PC-3 (cell line): ENCODE results near the gene UBE2B. TPM values are rescaled to one million over a fixed set of nuclear protein-coding genes. Genes with fewer than 3 reads are reported as not detected.

Source experiments
- ATAC-seq: fragments of 200-7000 bp; cut with Tn5 transposase; 2 replicates; pipeline ENCODE4 v1.9.1; 2020; ENCODE audit warnings: mild to moderate bottlenecking, moderate library complexity
- BruUV-seq: library from RNA; stranded (reverse); fragments of 400-500 nt; replicated peaks from 2 replicates; lab custom pipeline; 2021; lab: Mats Ljungman, UMichigan
- CTCF ChIA-PET: fragments of 300-600 bp; sonication (Branson Sonifier 250); formaldehyde crosslinking; loops from one replicate; lab custom pipeline; 2022; ENCODE audit warnings: antibody characterized with exemption; lab: Charles Lee
- POLR2A ChIA-PET: fragments of 300-600 bp; sonication (Branson Sonifier 250); formaldehyde crosslinking; loops from one replicate; lab custom pipeline; 2022; ENCODE audit warnings: antibody characterized with exemption; ENCODE audit not compliant: unreplicated experiment; lab: Charles Lee
- DNase-seq: peaks from one replicate; pipeline ENCODE4 v3.0.0-alpha.2; 2015
- H2AFZ ChIP-seq: fragments of 300-600 bp; sonication (generic); 2 replicates; pipeline ENCODE4 v1.6.0; 2016; ENCODE audit warnings: antibody characterized with exemption, low read length
- H3F3A ChIP-seq: fragments of 300-600 bp; sonication (generic); one replicate; pipeline ENCODE4 v1.6.0; 2017; ENCODE audit warnings: antibody characterized with exemption, low read length, control low read depth, mild to moderate bottlenecking; ENCODE audit not compliant: unreplicated experiment
- H3K27ac ChIP-seq: fragments of 300-600 bp; sonication (generic); 2 replicates; pipeline ENCODE4 v1.5.1; 2016; ENCODE audit warnings: mild to moderate bottlenecking, low read length
- H3K27me3 ChIP-seq: fragments of 300-600 bp; sonication (generic); 2 replicates; pipeline ENCODE4 v1.6.1; 2016; ENCODE audit warnings: low read length, mixed read lengths
- H3K36me3 ChIP-seq: fragments of 300-600 bp; sonication (generic); 2 replicates; pipeline ENCODE4 v1.6.1; 2016; ENCODE audit warnings: low read depth, mixed run types, low read length, mixed read lengths
- H3K4me1 ChIP-seq: fragments of 300-600 bp; sonication (generic); 2 replicates; pipeline ENCODE4 v1.5.1; 2016; ENCODE audit warnings: low read length; ENCODE audit not compliant: insufficient read depth
- H3K4me2 ChIP-seq: fragments of 300-600 bp; sonication (generic); 2 replicates; pipeline ENCODE4 v1.6.0; 2016; ENCODE audit warnings: low read length
- H3K4me3 ChIP-seq: fragments of 300-600 bp; sonication (generic); 2 replicates; pipeline ENCODE4 v1.5.1; 2016; ENCODE audit warnings: mild to moderate bottlenecking, low read length, mixed read lengths
- H3K79me2 ChIP-seq: fragments of 300-600 bp; sonication (generic); 2 replicates; pipeline ENCODE4 v1.6.1; 2017; ENCODE audit warnings: low read length, mixed read lengths
- H3K9ac ChIP-seq: fragments of 300-600 bp; sonication (generic); 2 replicates; pipeline ENCODE4 v1.6.0; 2016; ENCODE audit warnings: mild to moderate bottlenecking, low read length
- H3K9me2 ChIP-seq: fragments of 300-600 bp; sonication (generic); replicated peaks from 2 replicates; pipeline ENCODE4 v1.6.1; 2016; ENCODE audit warnings: mixed run types, low read length, mixed read lengths
- H3K9me3 ChIP-seq: fragments of 300-600 bp; sonication (generic); 2 replicates; pipeline ENCODE4 v1.6.1; 2016; ENCODE audit warnings: low read length, mixed read lengths
- H4K20me1 ChIP-seq: fragments of 300-600 bp; sonication (generic); 2 replicates; pipeline ENCODE4 v1.6.1; 2016; ENCODE audit warnings: low read length, mixed read lengths
- CTCF ChIP-seq: fragments of 300-600 bp; sonication (generic); conservative IDR thresholded peaks from 2 replicates; pipeline ENCODE4 v1.5.1; 2017; ENCODE audit warnings: antibody characterized with exemption, low read depth, mild to moderate bottlenecking, low read length
- EZH2 ChIP-seq: fragments of 300-600 bp; sonication (generic); IDR thresholded peaks from one replicate; pipeline ENCODE4 v1.6.1; 2017; ENCODE audit warnings: antibody characterized with exemption, mild to moderate bottlenecking, low read length; ENCODE audit not compliant: unreplicated experiment
- EZH2phosphoT487 ChIP-seq: fragments of 300-600 bp; sonication (generic); IDR thresholded peaks from 2 replicates; pipeline ENCODE4 v1.6.1; 2018; ENCODE audit warnings: mild to moderate bottlenecking, antibody characterized with exemption, low read length, borderline replicate concordance
- intact Hi-C: fragments of 100-400 bp; cut with micrococcal nuclease; formaldehyde crosslinking; loops from 2 replicates; pipeline ENCODE4 v1.9.0; 2023
- total RNA-seq: library from RNA; depleted of rRNA; stranded (reverse); fragments of >200 nt; gene quantifications from 2 replicates; pipeline ENCODE4 v1.2.3, GENCODE V29; 2014

Gene UBE2B
- total RNA-seq, 1 experiment from 2014 or later: 9.5 TPM

- DNase-seq (peak; percentile 80), ATAC-seq (peak; percentile 99)
- POLR2A ChIA-PET: interaction anchor here (0.7 kb wide), 2 partner anchors 34 to 203 kb away, joined by 3 to 7 read pairs; no protein-coding TSS in a partner anchor
- peak; percentile 68 for TF ChIP-seq CTCF
- no peak for TF ChIP-seq EZH2phosphoT487
- H3K36me3 ChIP-seq: no peaks in the 10 kb centered on the region
- peaks cover 32% of the 10 kb centered on the region for H3K79me2 ChIP-seq
- no TSS peak for BruUV-seq
- peak within 1 kb of the TSS; percentile 96 for H3K4me3 ChIP-seq
- H3K4me2 ChIP-seq: peak within 1 kb of the TSS; percentile 99
- no peaks in the 10 kb centered on the region for H3K27me3 ChIP-seq
- H3F3A ChIP-seq: no peaks in the 10 kb centered on the region
- no peaks in the 10 kb centered on the region for H3K9me3 ChIP-seq
- H4K20me1 ChIP-seq: no peaks in the 10 kb centered on the region
- H3K9ac ChIP-seq: peak within 1 kb of the TSS; percentile 88
- peak within 1 kb of the TSS; percentile 92 for H2AFZ ChIP-seq
- intact Hi-C loops: loop anchor here (2.0 to 5.0 kb wide), 3 partner anchors 19 to 115 kb away; no protein-coding TSS in a partner anchor
- CTCF ChIA-PET: interaction anchor here (1.1 kb wide), 1 partner anchor 94 kb away, joined by 5 read pairs; no protein-coding TSS in a partner anchor
- peak within 1 kb of the TSS; percentile 16; the same call in 1 of the 2 replicates for H3K27ac ChIP-seq
- H3K4me1 ChIP-seq: peaks cover 24% of the 10 kb centered on the region; the same call in 1 of the 2 replicates
- H3K9me2 ChIP-seq: no peaks in the 10 kb centered on the region
Measured at GRCh38 chr5:134411546-134412266, 40.3 kb downstream of the UBE2B start, which contains the start of gene CDKN2AIPNL. Gene CDKN2AIPNL, minus strand, starts transcription at chr5:134411881. Its CDS starts 27 bp downstream, at chr5:134411854.

- H3F3A ChIP-seq: no peaks in the 10 kb centered on the region
- no peaks in the 10 kb centered on the region for H3K9me2 ChIP-seq
- H4K20me1 ChIP-seq: no peaks in the 10 kb centered on the region
- H2AFZ ChIP-seq: no peak overlapping the region
- BruUV-seq: no TSS peak
- H3K36me3 ChIP-seq: no peaks in the 10 kb centered on the region
- H3K79me2 ChIP-seq: peaks cover 32% of the 10 kb centered on the region
- no peak overlapping the region for H3K9ac ChIP-seq
- H3K27ac ChIP-seq: no peak overlapping the region
- CTCF ChIA-PET: no interaction called here
- intact Hi-C loops: loop anchor here (5.0 kb wide), 1 partner anchor 54 kb away; no protein-coding TSS in a partner anchor
- H3K4me2 ChIP-seq: no peak overlapping the region
- H3K9me3 ChIP-seq: no peaks in the 10 kb centered on the region
- TF ChIP-seq EZH2phosphoT487: no peak
- no peak for TF ChIP-seq EZH2
- no peak for TF ChIP-seq CTCF
- no peak overlapping the region for H3K4me3 ChIP-seq
- peaks cover 24% of the 10 kb centered on the region; the same call in 1 of the 2 replicates for H3K4me1 ChIP-seq
- H3K27me3 ChIP-seq: no peaks in the 10 kb centered on the region
- POLR2A ChIA-PET: interaction anchor here (0.6 kb wide), 1 partner anchor 89 kb away, joined by 4 read pairs; no protein-coding TSS in a partner anchor
- DNase-seq (no peak), ATAC-seq (no peak)
Measured at GRCh38 chr5:134413046-134413445, 41.7 kb downstream of the UBE2B start.
